K562 (cell line): ENCODE results near the gene FBXO10. TPM values are rescaled to one million over a fixed set of nuclear protein-coding genes. Genes with fewer than 3 reads are reported as not detected.

Experiments
- ADNP ChIP-seq: fragments of 200-800 bp; sonication (Bioruptor generic); IDR thresholded peaks from 2 replicates; pipeline ENCODE4 v1.6.1; 2016; ENCODE audit warnings: missing genetic modification characterization, missing compliant biosample characterization
- CBFA2T3 ChIP-seq: fragments of 450-650 bp; IDR thresholded peaks from 2 replicates; pipeline ENCODE4 v1.6.1; 2017
- CSDE1 ChIP-seq, 2 experiments: fragments of 450-650 bp; IDR thresholded peaks; 2 replicates each; pipeline ENCODE4 v1.6.1; 2016; ENCODE audit warnings: mild to moderate bottlenecking in 1 of 2
- DIDO1 ChIP-seq: fragments of 450-650 bp; IDR thresholded peaks from 2 replicates; pipeline ENCODE4 v1.6.1; 2016; ENCODE audit warnings: low read depth, missing biosample characterization, missing genetic modification characterization
- FOXA1 ChIP-seq: fragments of 450-650 bp; IDR thresholded peaks from 2 replicates; pipeline ENCODE4 v1.6.1; 2016; ENCODE audit warnings: mild to moderate bottlenecking, borderline replicate concordance
- HOXB6 ChIP-seq: fragments of 250-450 bp; sonication (Bioruptor Pico); IDR thresholded peaks from 2 replicates; pipeline ENCODE4 v1.5.1; 2022; ENCODE audit warnings: mild to moderate bottlenecking, borderline replicate concordance
- MCM7 ChIP-seq, 2 experiments: fragments of 450-650 bp; IDR thresholded peaks; 2 replicates each; pipeline ENCODE4 v1.6.1; 2016 to 2018
- MXD1 ChIP-seq: fragments of 250-450 bp; sonication (Bioruptor Pico); IDR thresholded peaks from 2 replicates; pipeline ENCODE4 v1.8.0; 2021; ENCODE audit warnings: borderline replicate concordance, mild to moderate bottlenecking, moderate library complexity; ENCODE audit not compliant: poor library complexity, severe bottlenecking
- NCOR1 ChIP-seq: fragments of 450-650 bp; IDR thresholded peaks from 2 replicates; pipeline ENCODE4 v1.6.1; 2016; ENCODE audit warnings: mild to moderate bottlenecking, moderate library complexity
- NFIC ChIP-seq: fragments of 450-650 bp; IDR thresholded peaks from 2 replicates; pipeline ENCODE4 v1.6.1; 2017; ENCODE audit warnings: mild to moderate bottlenecking, inconsistent platforms
- POLR2B ChIP-seq: fragments of 450-650 bp; IDR thresholded peaks from 2 replicates; pipeline ENCODE4 v1.6.1; 2018; ENCODE audit warnings: low read depth; ENCODE audit not compliant: partially characterized antibody
- POLR2G ChIP-seq: fragments of 200-400 bp; formaldehyde crosslinking; IDR thresholded peaks from 2 replicates; pipeline ENCODE4 v1.6.1; 2017; ENCODE audit warnings: low read depth, mild to moderate bottlenecking, antibody characterized with exemption, low read length, moderate library complexity
- SMARCC2 ChIP-seq: fragments of 450-650 bp; IDR thresholded peaks from 2 replicates; pipeline ENCODE4 v1.6.1; 2017; ENCODE audit warnings: antibody characterized with exemption, moderate library complexity, mild to moderate bottlenecking, low read depth
- TRIM25 ChIP-seq: fragments of 450-650 bp; IDR thresholded peaks from 2 replicates; pipeline ENCODE4 v1.7.0; 2016; ENCODE audit warnings: borderline replicate concordance
- ZBTB2 ChIP-seq: fragments of 450-650 bp; IDR thresholded peaks from 2 replicates; pipeline ENCODE4 v1.6.1; 2016; ENCODE audit warnings: antibody characterized with exemption
- ZFP30 ChIP-seq: fragments of 250-450 bp; sonication (Bioruptor Pico); IDR thresholded peaks from 2 replicates; pipeline ENCODE4 v1.8.0; 2022; ENCODE audit warnings: moderate library complexity, mild to moderate bottlenecking, inconsistent platforms, borderline replicate concordance
- ZNF184 ChIP-seq: sonication (generic); formaldehyde crosslinking; IDR thresholded peaks from 2 replicates; pipeline ENCODE4 v1.5.0; 2020; ENCODE audit warnings: missing genetic modification reagents
- ZNF224 ChIP-seq: sonication (generic); formaldehyde crosslinking; IDR thresholded peaks from 2 replicates; pipeline ENCODE4 v1.8.0; 2022; ENCODE audit warnings: mild to moderate bottlenecking, missing genetic modification reagents
- ZNF512 ChIP-seq: IDR thresholded peaks from 2 replicates; pipeline ENCODE4 v1.6.1; 2016; ENCODE audit warnings: missing genetic modification characterization, missing compliant biosample characterization
- polyA plus RNA-seq, 8 experiments: library from polyadenylated mRNA; depleted of rRNA in 4 of 8; stranded (reverse) in 5 of 8; unstranded in 3 of 8; fragments of >200 nt; fragmentation: Nextera tagmentation in 2 of 8; fragmentation: Illumina TruSeq in 1 of 8; extraction: Ambion mirVana in 2 of 8; extraction: Trizol in 1 of 8; gene quantifications; 2 replicates each; pipeline versions ENCODE4 v1.2.1 to v1.2.3, GENCODE V29; 2011 to 2014; ENCODE audit warnings: inconsistent platforms in 1 of 8, missing spikeins in 1 of 8
- total RNA-seq, 7 experiments: library from RNA; depleted of rRNA in 6 of 7; stranded (reverse); fragments of >200 nt in 6 of 7; fragmentation: Illumina TruSeq in 2 of 7; extraction: Trizol in 2 of 7; gene quantifications; 2 replicates each; pipeline versions ENCODE4 v1.2.1 to v1.2.3, GENCODE V29; 2011 to 2021; ENCODE audit warnings: low replicate concordance in 1 of 7

The FBXO10 gene
- total and polyA plus RNA-seq, 9 of the 15 experiments (the other 6 are each of a cell fraction or from before 2014, with no cell fraction given): 0.84 to 9.9 (median 6.0) TPM

GRCh38 chr9:37592108-37592951, 16.1 kb upstream of the FBXO10 start, which contains the start of gene TOMM5 (continued):
- TF ChIP-seq ZBTB2 (no peak), ZFP30 (CRISPR knock-in tag) (no peak), DIDO1 (tag) (peak; percentile 92), MXD1 (CRISPR knock-in tag) (peak; percentile 48), CBFA2T3 (no peak), TRIM25 (no peak), ZNF184 (CRISPR knock-in tag) (no peak), SMARCC2 (no peak), MCM7 (IDR thresholded peaks at IDR 0.05) (no peak), POLR2G (peak; percentile 99), CSDE1 (IDR thresholded peaks at IDR 0.05) (peak in 1 of 2 experiments; percentile 50; a peak in 1 of 4 replicates), ZNF512 (tag) (no peak), POLR2B (peak; percentile 95), NCOR1 (no peak), NFIC (peak; percentile 66), FOXA1 (no peak), ADNP (no peak), ZNF224 (CRISPR knock-in tag) (no peak), HOXB6 (no peak)
